ENCODE results near the gene WASF3.
A peak's percentile ranks its signal among the peaks of the same experiment; 100 is the strongest.

The WASF3 gene

GRCh38 chr13:26695891-26696311 lies 138.4 kb downstream of the WASF3 start:
- in situ Hi-C loops (cut with MboI; ENCODE audit: low pct_unique_long_range_greater_than_20kb, low sequenced_read_pairs): loop anchor here (25.0 kb wide), 2 partner anchors 209 to 509 kb away; no protein-coding TSS in a partner anchor
- DNase-seq: no peak

DNA sequence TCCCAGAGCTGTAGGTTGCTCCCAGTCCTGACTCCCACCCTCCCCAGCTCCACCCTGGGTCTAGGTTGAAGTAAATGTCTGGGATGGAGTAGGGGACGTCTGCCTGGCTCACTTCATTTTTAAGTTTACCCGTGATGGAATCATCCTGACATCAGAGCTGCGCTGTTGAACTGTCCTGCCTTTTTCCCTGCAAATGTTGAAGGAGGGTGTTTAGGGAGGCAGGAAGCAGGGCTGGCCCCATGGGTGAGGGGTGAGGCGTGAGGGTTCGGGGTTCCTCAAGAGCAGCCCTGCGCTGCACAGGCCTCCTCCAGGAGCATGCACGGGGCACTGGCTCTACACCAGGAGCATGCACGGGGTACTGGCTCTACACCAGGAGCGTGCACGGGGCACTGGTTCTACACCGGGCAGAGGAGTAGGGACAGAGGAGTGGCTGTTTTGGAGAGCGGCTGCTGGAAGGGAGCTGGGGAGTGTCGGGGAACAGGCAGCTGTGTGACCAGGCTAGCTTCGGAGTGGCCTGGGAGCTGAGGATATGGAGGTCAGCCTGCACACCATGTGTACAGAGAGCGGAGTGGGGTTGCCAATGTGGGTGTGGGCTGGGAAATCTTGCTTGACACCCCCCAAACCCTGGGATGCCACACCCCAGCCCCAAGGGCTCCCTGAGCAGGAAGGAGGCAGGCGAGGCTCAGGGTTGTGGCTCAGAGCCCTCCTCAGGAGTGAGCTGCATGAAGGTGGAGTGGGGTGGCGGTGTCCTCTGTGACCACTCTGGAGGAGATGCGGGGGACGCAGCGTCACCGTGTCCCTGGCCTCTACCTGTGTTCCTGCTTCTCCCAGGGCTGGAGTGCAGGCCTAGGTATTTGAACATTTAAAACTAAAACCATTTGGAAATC lies 139.8 kb downstream of the WASF3 start:
- in situ Hi-C loops (cut with MboI; ENCODE audit: low pct_unique_long_range_greater_than_20kb, low sequenced_read_pairs): loop anchor here (25.0 kb wide), 2 partner anchors 210 to 510 kb away; no protein-coding TSS in a partner anchor
- no peak for DNase-seq

GRCh38 chr13:26698392-26699196 lies 141.1 kb downstream of the WASF3 start:
- DNase-seq: peak; percentile 86
- in situ Hi-C loops (cut with MboI; ENCODE audit: low pct_unique_long_range_greater_than_20kb, low sequenced_read_pairs): loop anchor here (25.0 kb wide), 2 partner anchors 211 to 511 kb away; no protein-coding TSS in a partner anchor

GRCh38 chr13:26699197-26699490 lies 141.7 kb downstream of the WASF3 start:
- DNase-seq: no peak
- in situ Hi-C loops (cut with MboI; ENCODE audit: low pct_unique_long_range_greater_than_20kb, low sequenced_read_pairs): loop anchor here (25.0 kb wide), 2 partner anchors 212 to 512 kb away; no protein-coding TSS in a partner anchor

DNA sequence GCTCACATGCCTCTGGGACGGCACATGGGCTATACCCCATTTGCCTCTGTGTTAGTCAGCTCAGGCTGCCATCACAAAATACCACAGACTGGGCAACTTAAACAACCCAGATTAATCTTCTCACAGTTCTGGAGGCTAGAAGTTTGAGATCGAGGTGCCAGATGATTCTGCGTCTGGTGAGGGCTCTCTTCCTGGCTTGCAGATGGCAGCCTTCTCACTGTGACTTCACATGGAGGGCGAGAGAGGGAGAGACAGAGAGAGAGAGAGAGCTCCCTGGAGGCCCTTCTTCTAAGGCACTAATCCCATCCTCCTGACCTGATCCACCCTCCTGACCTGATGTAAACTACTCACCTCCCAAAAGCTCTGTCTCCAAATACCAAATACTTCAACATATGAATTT lies 148.1 kb downstream of the WASF3 start:
- in situ Hi-C loops (cut with MboI; ENCODE audit: low pct_unique_long_range_greater_than_20kb, low sequenced_read_pairs): loop anchor here (25.0 kb wide), 1 partner anchor 157 kb away; no protein-coding TSS in a partner anchor
- DNase-seq: no peak

GRCh38 chr13:26706381-26706780 lies 148.9 kb downstream of the WASF3 start:
- in situ Hi-C loops (cut with MboI; ENCODE audit: low pct_unique_long_range_greater_than_20kb, low sequenced_read_pairs): loop anchor here (25.0 kb wide), 1 partner anchor 156 kb away; no protein-coding TSS in a partner anchor
- DNase-seq: no peak

DNA sequence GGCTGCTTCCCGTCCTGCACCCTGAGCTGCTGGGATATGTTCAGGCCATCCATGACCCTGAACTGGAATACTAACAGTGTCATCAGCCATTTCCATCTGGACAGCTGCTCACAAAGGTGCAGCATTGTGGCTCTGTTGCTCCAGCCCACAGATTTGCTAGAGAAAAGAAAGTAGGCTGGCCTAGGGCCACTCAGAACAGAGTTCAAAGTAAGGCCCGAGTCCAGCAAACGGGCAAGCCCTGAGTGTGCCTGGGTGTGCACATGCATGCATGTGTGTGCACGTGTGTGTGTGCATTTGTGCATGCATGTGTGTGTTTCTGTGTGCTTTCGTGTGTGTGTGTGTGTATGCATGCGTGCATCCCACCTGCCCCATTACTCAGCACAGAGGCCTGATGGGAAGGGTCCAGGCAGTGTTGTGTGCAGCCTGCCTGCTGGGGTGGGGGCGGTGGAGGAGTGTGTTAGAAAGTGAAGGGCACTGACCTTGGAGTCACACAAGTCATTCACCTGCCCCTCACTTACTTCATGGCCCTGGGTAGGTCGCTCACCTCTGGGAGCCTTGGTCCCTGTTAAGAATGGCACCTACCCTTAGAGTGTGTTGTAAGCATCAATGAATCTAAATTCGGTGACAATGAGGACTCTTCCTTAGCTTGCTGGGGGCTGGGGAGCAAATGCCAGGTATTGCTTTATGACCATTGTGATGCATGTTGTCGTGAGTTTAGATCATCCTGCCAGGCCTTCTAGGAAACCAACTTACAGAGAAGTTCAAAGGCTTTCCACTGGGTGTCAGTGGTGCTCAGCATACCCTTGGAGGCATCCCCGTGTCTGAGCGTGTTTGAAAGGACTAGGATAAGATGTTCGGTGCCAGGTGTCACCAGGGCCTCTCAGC lies 149.9 kb downstream of the WASF3 start:
- in situ Hi-C loops (cut with MboI; ENCODE audit: low pct_unique_long_range_greater_than_20kb, low sequenced_read_pairs): loop anchor here (25.0 kb wide), 1 partner anchor 155 kb away; no protein-coding TSS in a partner anchor
- DNase-seq: peak; percentile 76

DNA sequence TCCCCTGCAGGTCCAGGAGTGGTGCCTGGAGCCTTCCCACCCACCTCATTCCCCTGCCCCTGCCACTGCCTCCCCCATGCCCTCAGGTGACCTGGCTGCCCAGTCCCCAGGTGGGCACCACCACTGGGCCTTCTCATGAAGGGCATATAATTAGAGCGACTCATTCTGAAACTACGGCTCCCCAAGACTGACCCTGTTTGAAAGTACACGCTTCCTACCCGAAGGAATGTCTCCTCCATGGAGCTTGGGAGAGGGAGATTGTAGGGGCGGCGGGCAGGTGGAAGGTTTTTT lies 150.5 kb downstream of the WASF3 start:
- no peak for DNase-seq
- in situ Hi-C loops (cut with MboI; ENCODE audit: low pct_unique_long_range_greater_than_20kb, low sequenced_read_pairs): loop anchor here (25.0 kb wide), 1 partner anchor 154 kb away; no protein-coding TSS in a partner anchor

DNA sequence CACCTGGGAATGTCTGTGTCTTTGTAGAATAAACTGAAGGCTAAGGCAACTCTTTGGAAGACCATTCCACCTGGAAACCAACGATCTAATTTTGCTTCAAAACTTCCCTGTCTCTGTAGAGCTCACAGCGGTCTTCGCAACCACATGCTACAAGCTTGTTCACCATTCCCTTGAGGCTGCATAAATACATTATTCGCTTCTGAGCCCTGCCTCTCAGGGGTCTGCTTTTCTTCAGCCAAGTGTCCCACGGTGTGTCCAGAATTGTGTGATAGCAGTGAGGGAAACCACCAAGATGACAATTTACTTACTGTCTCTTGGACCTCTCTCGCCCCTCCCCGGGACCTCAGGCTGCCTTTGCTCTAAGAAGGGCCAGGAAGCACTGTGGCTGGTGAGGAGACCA lies 152.0 kb downstream of the WASF3 start:
- in situ Hi-C loops (cut with MboI; ENCODE audit: low pct_unique_long_range_greater_than_20kb, low sequenced_read_pairs): loop anchor here (25.0 kb wide), 1 partner anchor 153 kb away; no protein-coding TSS in a partner anchor
- no peak for DNase-seq

- DNase-seq: no peak
- in situ Hi-C loops (cut with MboI; ENCODE audit: low pct_unique_long_range_greater_than_20kb, low sequenced_read_pairs): loop anchor here (25.0 kb wide), 1 partner anchor 152 kb away; no protein-coding TSS in a partner anchor
Measured at GRCh38 chr13:26710166-26710565, 152.7 kb downstream of the WASF3 start.

GRCh38 chr13:26711211-26711610 lies 153.7 kb downstream of the WASF3 start:
- in situ Hi-C loops (cut with MboI; ENCODE audit: low pct_unique_long_range_greater_than_20kb, low sequenced_read_pairs): loop anchor here (25.0 kb wide), 1 partner anchor 151 kb away; no protein-coding TSS in a partner anchor
- no peak for DNase-seq

- no peak for DNase-seq
- in situ Hi-C loops (cut with MboI; ENCODE audit: low pct_unique_long_range_greater_than_20kb, low sequenced_read_pairs): loop anchor here (25.0 kb wide), 1 partner anchor 149 kb away; no protein-coding TSS in a partner anchor
Measured at GRCh38 chr13:26713341-26713740, 155.9 kb downstream of the WASF3 start.

DNA sequence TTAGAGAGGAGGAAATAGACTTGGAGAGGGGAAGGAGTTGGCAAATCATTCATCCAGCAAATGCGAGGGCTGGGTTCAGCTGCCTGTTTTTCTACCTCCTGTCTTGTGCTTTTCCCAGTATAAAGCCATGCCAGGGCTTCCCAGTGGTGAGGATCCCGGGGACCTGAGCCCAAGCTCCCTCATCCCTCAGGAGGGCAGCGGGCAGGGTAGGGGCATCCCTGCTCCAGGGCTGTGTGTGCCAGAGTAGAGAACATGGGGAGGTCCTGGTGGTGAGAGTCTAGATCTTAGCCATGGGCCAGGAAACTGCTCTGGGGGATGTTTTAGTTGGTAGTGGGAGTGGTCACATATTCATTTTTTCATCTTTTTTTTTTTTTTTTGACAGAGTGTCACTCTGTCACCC lies 159.5 kb downstream of the WASF3 start:
- no peak for DNase-seq
- in situ Hi-C loops (cut with MboI; ENCODE audit: low pct_unique_long_range_greater_than_20kb, low sequenced_read_pairs): loop anchor here (25.0 kb wide), 1 partner anchor 145 kb away; no protein-coding TSS in a partner anchor

- in situ Hi-C loops (cut with MboI; ENCODE audit: low pct_unique_long_range_greater_than_20kb, low sequenced_read_pairs): loop anchor here (25.0 kb wide), 1 partner anchor 144 kb away; no protein-coding TSS in a partner anchor
- no peak for DNase-seq
Measured at GRCh38 chr13:26718146-26718545, 160.7 kb downstream of the WASF3 start.

DNA sequence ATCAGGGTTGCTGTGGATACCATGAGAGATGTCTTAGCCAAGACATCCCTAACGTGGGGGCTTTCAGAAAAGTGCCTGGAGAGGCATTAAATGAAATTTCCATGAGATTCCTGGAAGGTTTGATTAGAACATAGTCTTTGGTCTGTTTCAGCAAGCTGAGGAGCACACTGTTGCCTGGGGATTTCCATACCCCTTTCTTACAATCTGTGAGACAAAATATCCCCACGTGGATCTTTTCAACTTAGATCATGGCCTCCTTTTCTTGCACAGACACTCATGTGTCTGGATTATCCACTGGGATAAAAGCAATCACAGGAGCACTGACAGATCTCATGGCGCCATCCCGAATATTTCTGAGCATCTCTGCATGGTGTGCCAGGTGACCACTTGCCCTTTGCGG lies 161.4 kb downstream of the WASF3 start:
- in situ Hi-C loops (cut with MboI; ENCODE audit: low pct_unique_long_range_greater_than_20kb, low sequenced_read_pairs): loop anchor here (25.0 kb wide), 1 partner anchor 143 kb away; no protein-coding TSS in a partner anchor
- no peak for DNase-seq

GRCh38 chr13:26719356-26719945 lies 162.0 kb downstream of the WASF3 start:
- peak; percentile 93 for DNase-seq
- in situ Hi-C loops (cut with MboI; ENCODE audit: low pct_unique_long_range_greater_than_20kb, low sequenced_read_pairs): loop anchor here (25.0 kb wide), 1 partner anchor 143 kb away; no protein-coding TSS in a partner anchor

- peak; percentile 97 for DNase-seq
- in situ Hi-C loops (cut with MboI; ENCODE audit: low pct_unique_long_range_greater_than_20kb, low sequenced_read_pairs): loop anchor here (25.0 kb wide), 1 partner anchor 141 kb away; no protein-coding TSS in a partner anchor
Measured at GRCh38 chr13:26721251-26722121, 164.0 kb downstream of the WASF3 start.
